ENCODE data around the gene RPH3AL.

DNA sequence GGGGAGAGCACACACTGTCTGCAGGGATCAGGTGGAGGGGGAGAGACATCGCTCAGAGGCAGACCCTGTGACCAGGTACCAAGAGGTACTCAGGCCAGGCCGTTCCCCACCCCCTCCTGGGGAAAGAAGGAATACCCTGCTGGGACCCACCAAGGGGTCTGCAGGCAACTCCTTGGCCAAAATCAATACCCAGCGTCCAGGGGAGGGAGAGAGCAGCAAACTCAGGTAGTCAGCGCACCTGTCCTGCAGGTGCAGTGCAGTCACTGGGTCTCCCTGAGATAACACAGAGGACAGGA is 113.7 kb downstream of the RPH3AL start:
- TF ChIP-seq EZH2phosphoT487 (IDR thresholded peaks at IDR 0.05; ENCODE audit: borderline replicate concordance, low read length): no peak
- TF ChIP-seq, protein P1, sequence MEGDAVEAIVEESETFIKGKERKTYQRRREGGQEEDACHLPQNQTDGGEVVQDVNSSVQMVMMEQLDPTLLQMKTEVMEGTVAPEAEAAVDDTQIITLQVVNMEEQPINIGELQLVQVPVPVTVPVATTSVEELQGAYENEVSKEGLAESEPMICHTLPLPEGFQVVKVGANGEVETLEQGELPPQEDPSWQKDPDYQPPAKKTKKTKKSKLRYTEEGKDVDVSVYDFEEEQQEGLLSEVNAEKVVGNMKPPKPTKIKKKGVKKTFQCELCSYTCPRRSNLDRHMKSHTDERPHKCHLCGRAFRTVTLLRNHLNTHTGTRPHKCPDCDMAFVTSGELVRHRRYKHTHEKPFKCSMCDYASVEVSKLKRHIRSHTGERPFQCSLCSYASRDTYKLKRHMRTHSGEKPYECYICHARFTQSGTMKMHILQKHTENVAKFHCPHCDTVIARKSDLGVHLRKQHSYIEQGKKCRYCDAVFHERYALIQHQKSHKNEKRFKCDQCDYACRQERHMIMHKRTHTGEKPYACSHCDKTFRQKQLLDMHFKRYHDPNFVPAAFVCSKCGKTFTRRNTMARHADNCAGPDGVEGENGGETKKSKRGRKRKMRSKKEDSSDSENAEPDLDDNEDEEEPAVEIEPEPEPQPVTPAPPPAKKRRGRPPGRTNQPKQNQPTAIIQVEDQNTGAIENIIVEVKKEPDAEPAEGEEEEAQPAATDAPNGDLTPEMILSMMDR (conservative IDR thresholded peaks at IDR 0.05; ENCODE audit: low read depth, low read length): no peak
- no peak for TF ChIP-seq EZH2 (IDR thresholded peaks at IDR 0.05; ENCODE audit: low read length, unreplicated experiment)

All from PC-3 (cell line).